Astrocyte of the spinal cord (primary cell): Measurements from ENCODE around the gene RIF1.

Experiments used
- DNase-seq: peaks from one replicate; pipeline ENCODE4 v3.0.0; 2011; ENCODE audit warnings: low read depth, low spot score
- H3K4me3 ChIP-seq: 2 replicates; pipeline ENCODE4 v1.5.1; 2011; ENCODE audit warnings: low read depth, mild to moderate bottlenecking, low read length, moderate library complexity
- CTCF ChIP-seq: IDR thresholded peaks from 2 replicates; pipeline ENCODE4 v1.5.1; 2012; ENCODE audit warnings: low read depth, mild to moderate bottlenecking, low read length, inconsistent platforms
- in situ Hi-C: cut with HindIII; loops from 2 replicates; pipeline ENCODE4 v1.10.0; 2017; ENCODE audit warnings: low sequenced_read_pairs

The RIF1 gene

GRCh38 chr2:151380580-151381235 is 29.0 kb upstream of the RIF1 start:
- in situ Hi-C loops = no loop called here
- no peak for TF ChIP-seq CTCF
- DNase-seq = no peak
- H3K4me3 ChIP-seq = no peak overlapping the region

- in situ Hi-C loops = no loop called here
- H3K4me3 ChIP-seq = no peak overlapping the region
- no peak for TF ChIP-seq CTCF
- peak; percentile 40 for DNase-seq
Observed at GRCh38 chr2:151381266-151381665, 28.4 kb upstream of the RIF1 start.

- no peak overlapping the region for H3K4me3 ChIP-seq
- TF ChIP-seq CTCF = no peak
- DNase-seq = no peak
- in situ Hi-C loops = no loop called here
Observed at GRCh38 chr2:151388011-151388410, 21.7 kb upstream of the RIF1 start.

GRCh38 chr2:151391436-151391835 is 18.3 kb upstream of the RIF1 start:
- no peak overlapping the region for H3K4me3 ChIP-seq
- no peak for TF ChIP-seq CTCF
- DNase-seq = no peak
- in situ Hi-C loops = no loop called here

- no peak for DNase-seq
- in situ Hi-C loops = no loop called here
- no peak overlapping the region for H3K4me3 ChIP-seq
- no peak for TF ChIP-seq CTCF
Observed at GRCh38 chr2:151394509-151394908, 15.2 kb upstream of the RIF1 start.

GRCh38 chr2:151395509-151396374 is 14.0 kb upstream of the RIF1 start:
- in situ Hi-C loops = no loop called here
- H3K4me3 ChIP-seq = no peak overlapping the region
- no peak for TF ChIP-seq CTCF
- no peak for DNase-seq
